ENCODE measurements around the gene MRPL38.

The MRPL38 gene

DNA sequence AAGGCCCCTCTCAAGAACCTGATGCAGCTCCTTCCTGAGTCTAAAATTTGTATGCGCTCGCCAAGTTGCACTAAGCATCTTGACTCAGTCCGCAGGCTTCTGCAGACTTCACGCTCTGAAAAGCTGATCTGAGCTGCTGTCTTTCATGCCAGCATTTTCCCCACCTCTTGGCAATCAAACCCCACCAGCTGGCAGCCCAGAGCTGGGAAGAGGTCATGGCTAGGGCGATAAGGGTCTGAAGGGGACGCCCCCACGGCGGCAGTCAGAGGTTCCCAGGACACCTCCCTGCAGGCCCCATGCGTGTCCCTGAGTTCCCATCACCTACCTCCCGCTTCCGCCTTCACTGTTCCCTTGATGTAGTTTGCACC is 55.4 kb downstream of the MRPL38 start:
- H3K27me3 ChIP-seq (ENCODE audit: insufficient read depth, low read length, poor library complexity): no peaks in the 10 kb centered on the region
- DNase-seq: no peak
- no peak overlapping the region for H2BK120ac ChIP-seq (ENCODE audit: low read depth, low read length)
- no peak overlapping the region for H4K8ac ChIP-seq (ENCODE audit: low read depth, low read length)
- H3K56ac ChIP-seq (ENCODE audit: low read length): no peak overlapping the region
- H2BK15ac ChIP-seq (replicated peaks; ENCODE audit: low read depth): no peak overlapping the region
- H3K79me1 ChIP-seq (ENCODE audit: low read length): peaks cover 3% of the 10 kb centered on the region
- no CpG with 5 or more reads among the region's 11 CpGs for WGBS (ENCODE audit: extremely low coverage, insufficient coverage, low lambda C conversion rate)
- H3K4me3 ChIP-seq (ENCODE audit: low read length): no peak overlapping the region
- no peak overlapping the region for H3K4ac ChIP-seq (ENCODE audit: low read depth, low read length)
- no peak overlapping the region for H2AK5ac ChIP-seq (ENCODE audit: low read length)
- H3K27ac ChIP-seq (ENCODE audit: low read depth, low read length): no peak overlapping the region
- H2BK5ac ChIP-seq (ENCODE audit: low read length): no peak overlapping the region
- H3K36me3 ChIP-seq (ENCODE audit: control insufficient read depth, insufficient read depth, low read length): peaks cover 10% of the 10 kb centered on the region
- H3K79me2 ChIP-seq (ENCODE audit: control insufficient read depth, insufficient read depth, low read length): peaks cover 4% of the 10 kb centered on the region
- H3K18ac ChIP-seq (ENCODE audit: low read length): no peak overlapping the region
- H3K4me2 ChIP-seq (ENCODE audit: low read length): no peak overlapping the region
- no peak overlapping the region for H3K9ac ChIP-seq (ENCODE audit: low read length)
- H3K23ac ChIP-seq (ENCODE audit: low read length): no peak overlapping the region
- H3K4me1 ChIP-seq (ENCODE audit: control insufficient read depth, low read depth, low read length): peaks cover 7% of the 10 kb centered on the region
- no peak overlapping the region for H4K5ac ChIP-seq (ENCODE audit: low read length)
